HG02588 (cell line): ENCODE results near the gene PTF1A.

Experiments
- ATAC-seq: cut with Tn5 transposase; IDR thresholded peaks from one replicate; pipeline ENCODE4 v1.9.1; 2021; ENCODE audit warnings: mild to moderate bottlenecking, moderate library complexity; ENCODE audit not compliant: unreplicated experiment

PTF1A gene

GRCh38 chr10:23191764-23192711 is at the start of gene PTF1A:
PTF1A (plus strand) TSS chr10:23192312; CDS start chr10:23192531, 219 bp downstream.
- no peak for ATAC-seq

- no peak for ATAC-seq
Observed at GRCh38 chr10:23146258-23146657, 45.9 kb upstream of the PTF1A start.

GRCh38 chr10:23147035-23147434 is 45.1 kb upstream of the PTF1A start:
- no peak for ATAC-seq

- ATAC-seq = no peak
Observed at GRCh38 chr10:23148214-23148613, 43.9 kb upstream of the PTF1A start.

GRCh38 chr10:23150091-23150490 is 42.0 kb upstream of the PTF1A start:
- ATAC-seq = no peak

GRCh38 chr10:23150610-23151009 is 41.5 kb upstream of the PTF1A start:
- no peak for ATAC-seq

GRCh38 chr10:23151071-23151470 is 41.0 kb upstream of the PTF1A start:
- ATAC-seq = no peak

GRCh38 chr10:23155169-23155568 is 36.9 kb upstream of the PTF1A start:
- no peak for ATAC-seq

GRCh38 chr10:23156447-23157150 is 35.5 kb upstream of the PTF1A start:
- ATAC-seq = no peak

- ATAC-seq = peak; percentile 56
Observed at GRCh38 chr10:23157239-23157681, 34.9 kb upstream of the PTF1A start.

GRCh38 chr10:23157691-23158369 is 34.3 kb upstream of the PTF1A start:
- ATAC-seq = peak; percentile 59

GRCh38 chr10:23158370-23158769 is 33.7 kb upstream of the PTF1A start:
- peak; percentile 52 for ATAC-seq

GRCh38 chr10:23171232-23171876 is 20.8 kb upstream of the PTF1A start:
- ATAC-seq = no peak

GRCh38 chr10:23172429-23173213 is 19.5 kb upstream of the PTF1A start:
- ATAC-seq = no peak

GRCh38 chr10:23173214-23174073 is 18.7 kb upstream of the PTF1A start:
- ATAC-seq = no peak

- no peak for ATAC-seq
Observed at GRCh38 chr10:23174074-23174976, 17.8 kb upstream of the PTF1A start.

- no peak for ATAC-seq
Observed at GRCh38 chr10:23174977-23175512, 17.1 kb upstream of the PTF1A start.

GRCh38 chr10:23186178-23186577 is 5.9 kb upstream of the PTF1A start:
- ATAC-seq = no peak
